Stimulated activated CD4-positive, alpha-beta T cell treated with anti-CD3 and anti-CD28 coated beads, Interleukin-12 subunit alpha, Interleukin-12 subunit beta, amount 100 ng/mL, for 4 hours (primary cell): ENCODE results near the gene CCND1.

ENCODE experiments used
- DNase-seq: peaks from one replicate; pipeline ENCODE4 v3.0.0-alpha.2; 2020

CCND1 gene

DNA sequence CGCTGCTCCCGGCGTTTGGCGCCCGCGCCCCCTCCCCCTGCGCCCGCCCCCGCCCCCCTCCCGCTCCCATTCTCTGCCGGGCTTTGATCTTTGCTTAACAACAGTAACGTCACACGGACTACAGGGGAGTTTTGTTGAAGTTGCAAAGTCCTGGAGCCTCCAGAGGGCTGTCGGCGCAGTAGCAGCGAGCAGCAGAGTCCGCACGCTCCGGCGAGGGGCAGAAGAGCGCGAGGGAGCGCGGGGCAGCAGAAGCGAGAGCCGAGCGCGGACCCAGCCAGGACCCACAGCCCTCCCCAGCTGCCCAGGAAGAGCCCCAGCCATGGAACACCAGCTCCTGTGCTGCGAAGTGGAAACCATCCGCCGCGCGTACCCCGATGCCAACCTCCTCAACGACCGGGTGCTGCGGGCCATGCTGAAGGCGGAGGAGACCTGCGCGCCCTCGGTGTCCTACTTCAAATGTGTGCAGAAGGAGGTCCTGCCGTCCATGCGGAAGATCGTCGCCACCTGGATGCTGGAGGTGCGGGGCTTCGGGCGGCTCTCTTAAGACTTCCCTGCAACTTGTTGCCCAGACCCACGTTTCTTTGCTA is at the start of gene CCND1:
CCND1 (plus strand) TSS at position 162 of the 587 bp plus-strand sequence; CDS start at position 320, 158 bp downstream.
- DNase-seq, result peak; percentile 38

- DNase-seq, result no peak
These were observed 47.8 kb upstream of the CCND1 start for GRCh38 chr11:69592986-69593650.

- no peak for DNase-seq
These were observed 47.1 kb upstream of the CCND1 start for GRCh38 chr11:69593851-69594250.

- no peak for DNase-seq
These were observed 46.5 kb upstream of the CCND1 start for GRCh38 chr11:69594481-69594880.

- DNase-seq, result no peak
These were observed 44.9 kb upstream of the CCND1 start for GRCh38 chr11:69595805-69596665.

- DNase-seq, result no peak
These were observed 42.8 kb upstream of the CCND1 start for GRCh38 chr11:69598147-69598546.

DNA sequence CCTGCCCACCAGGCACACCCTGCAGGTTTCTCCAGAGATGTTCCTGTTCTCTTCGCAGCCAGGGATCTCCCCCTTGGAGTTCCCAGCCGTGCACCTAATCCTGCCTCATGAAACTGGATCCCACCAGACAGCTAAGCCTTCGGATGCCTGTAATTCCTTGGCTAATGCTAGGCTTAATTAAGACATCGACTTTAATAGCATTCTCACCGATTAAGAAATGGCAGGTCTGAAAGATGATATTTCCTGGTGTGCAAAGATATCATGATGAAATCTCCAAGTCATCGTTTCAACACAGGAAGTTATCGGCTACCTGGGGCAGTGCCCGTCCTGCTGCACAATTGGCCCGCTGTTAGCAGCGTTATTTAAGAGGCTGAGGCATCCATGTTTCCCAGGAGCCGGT is 41.5 kb upstream of the CCND1 start:
- no peak for DNase-seq

GRCh38 chr11:69600001-69600400 is 41.0 kb upstream of the CCND1 start:
- no peak for DNase-seq

GRCh38 chr11:69601011-69601975 is 39.7 kb upstream of the CCND1 start:
- DNase-seq, result no peak

- no peak for DNase-seq
These were observed 37.7 kb upstream of the CCND1 start for GRCh38 chr11:69603111-69603836.

GRCh38 chr11:69604055-69604454 is 36.9 kb upstream of the CCND1 start:
- DNase-seq, result no peak

- DNase-seq, result no peak
These were observed 35.0 kb upstream of the CCND1 start for GRCh38 chr11:69605737-69606526.

DNA sequence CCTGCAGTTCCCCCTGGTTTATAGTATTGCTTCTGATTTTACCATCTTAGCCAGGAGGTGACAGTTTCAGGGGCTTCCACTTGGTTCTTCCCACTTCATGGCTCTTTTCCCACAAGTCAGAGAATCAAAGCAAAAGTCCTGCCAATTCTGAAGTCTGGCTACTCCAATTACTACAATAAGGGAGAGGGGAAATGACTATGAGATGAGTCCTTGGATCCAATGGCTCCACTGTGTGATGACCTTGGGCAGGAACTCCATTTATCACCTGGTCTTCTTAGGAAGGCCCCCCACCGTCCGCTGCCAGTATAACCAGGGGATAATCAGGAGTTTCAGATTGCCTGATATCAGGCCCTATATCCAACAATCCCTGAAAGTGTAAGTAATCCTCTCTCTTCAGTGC is 31.6 kb upstream of the CCND1 start:
- DNase-seq, result no peak

- DNase-seq, result no peak
These were observed 29.1 kb upstream of the CCND1 start for GRCh38 chr11:69611548-69612526.

DNA sequence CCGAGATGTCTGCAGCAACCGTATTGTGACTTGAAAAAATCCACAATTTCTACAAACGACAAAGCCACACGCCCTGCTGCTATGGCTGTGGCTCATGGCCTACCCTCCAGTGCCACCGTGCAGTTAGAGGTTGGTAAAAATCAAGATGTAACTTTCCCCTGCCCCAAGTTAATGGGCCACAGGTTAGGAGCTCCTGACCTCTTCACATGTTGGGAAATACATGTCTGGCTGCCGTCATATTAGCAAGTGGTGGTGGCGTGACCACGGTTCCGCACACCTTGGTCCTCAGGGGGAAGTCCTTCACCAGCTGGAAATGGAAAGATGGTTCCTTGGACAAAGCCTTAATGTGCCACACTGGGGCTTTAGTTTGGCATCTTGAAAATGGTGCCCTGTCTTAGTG is 27.4 kb upstream of the CCND1 start:
- no peak for DNase-seq

- no peak for DNase-seq
These were observed 26.9 kb upstream of the CCND1 start for GRCh38 chr11:69614085-69614484.

DNA sequence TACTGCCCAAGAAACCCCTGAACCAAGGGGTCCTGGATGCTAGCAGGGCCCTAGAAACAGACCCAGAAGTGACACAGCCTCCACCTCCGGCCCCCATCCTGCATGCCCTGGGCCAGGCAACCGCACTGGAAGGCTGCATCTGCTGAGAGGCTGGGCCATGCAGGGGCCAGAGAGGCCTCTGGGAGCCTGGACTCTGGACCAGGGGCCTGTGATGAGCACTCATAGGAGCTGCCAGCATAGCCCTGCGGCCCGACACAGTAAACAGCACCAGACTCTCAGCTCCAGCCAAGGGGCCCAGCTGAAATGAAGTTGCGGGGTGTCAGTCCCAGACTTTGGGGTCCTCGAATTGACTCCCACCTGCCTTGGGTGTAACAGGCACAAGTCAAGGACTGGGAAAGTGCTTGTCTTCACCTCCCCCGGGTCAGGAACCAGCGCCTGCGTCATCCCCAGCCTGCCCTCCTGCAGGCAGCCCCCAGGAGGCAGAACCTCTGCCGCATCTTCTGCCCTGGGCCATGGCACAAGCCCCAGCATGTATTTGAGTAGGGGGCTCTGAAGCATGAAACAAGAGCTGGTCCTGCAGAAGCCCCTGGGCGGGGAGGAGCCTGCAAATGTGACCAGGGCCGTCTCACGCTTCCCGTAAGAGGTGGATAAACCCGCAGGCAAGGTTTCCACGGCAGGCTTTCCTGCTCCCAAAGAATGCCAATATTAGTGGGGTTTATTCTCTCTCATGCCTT is 25.2 kb upstream of the CCND1 start:
- DNase-seq, result no peak

DNA sequence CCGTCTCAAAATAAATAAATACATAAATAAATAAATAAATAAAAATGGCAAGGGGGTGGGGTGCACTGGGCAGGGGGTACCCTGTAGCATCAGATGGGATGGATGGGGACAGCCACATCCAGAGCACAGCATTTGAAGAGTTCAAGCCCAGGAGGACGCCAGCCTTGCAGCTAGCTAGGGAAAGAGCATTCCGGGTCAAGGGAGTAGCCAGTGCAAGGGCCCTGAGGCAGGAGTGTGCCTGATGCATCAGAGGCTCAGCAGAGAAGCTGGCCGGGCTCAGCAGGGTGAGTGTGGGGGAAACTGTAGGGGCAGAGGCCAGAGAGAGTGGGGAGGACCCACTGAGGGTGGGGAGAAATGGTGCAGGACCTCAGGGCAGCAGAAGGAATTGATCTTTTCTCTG is 23.7 kb upstream of the CCND1 start:
- DNase-seq, result no peak

DNA sequence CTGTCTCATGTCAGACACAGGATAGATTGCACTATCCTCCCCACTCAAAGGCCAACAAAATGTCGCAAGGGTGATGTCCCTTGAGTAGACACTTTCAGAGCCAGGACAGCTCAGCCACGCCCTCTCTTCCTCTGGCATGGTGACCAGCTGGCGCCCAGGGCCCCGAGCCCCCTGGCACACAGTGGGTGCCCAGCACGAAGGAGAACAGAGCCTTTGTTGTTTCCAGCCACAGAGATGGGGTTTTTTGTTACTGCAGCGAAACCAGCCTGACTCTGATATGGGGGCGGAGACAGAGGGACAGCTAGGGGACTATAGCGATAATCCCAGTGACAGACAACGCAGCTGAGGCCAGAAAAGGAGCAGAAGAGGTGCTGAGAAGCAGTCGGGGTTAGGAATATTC is 23.3 kb upstream of the CCND1 start:
- no peak for DNase-seq
